ENCODE data around the gene LAMA2. TPM values are rescaled to one million over a fixed set of nuclear protein-coding genes. Genes with fewer than 3 reads are reported as not detected.

The LAMA2 gene
- total RNA-seq, 1 experiment from 2014 or later = 0.28 TPM

GRCh38 chr6:129184808-129185366 lies 301.9 kb downstream of the LAMA2 start:
- H3K36me3 ChIP-seq (ENCODE audit: control insufficient read depth, insufficient read depth, low read length) = no peaks in the 10 kb centered on the region
- ChIA-PET POLR2A (interaction anchor here (0.6 kb wide), 1 partner anchor 419 kb away, joined by 3 read pairs; no protein-coding TSS in a partner anchor), CTCF (no interaction called here)
- DNase-seq (ENCODE audit: low read depth, low spot score) (no peak), ATAC-seq (no peak)
- H3K27ac ChIP-seq (ENCODE audit: low read length) = peak overlapping the region; percentile 23; the same call in 1 of the 2 replicates
- in situ Hi-C loops (cut with HindIII; ENCODE audit: low pct_unique_long_range_greater_than_20kb, low sequenced_read_pairs) (no loop called here), intact Hi-C loops (cut with micrococcal nuclease; ENCODE audit: unreplicated experiment) (no loop called here)
- no peaks in the 10 kb centered on the region for H3K27me3 ChIP-seq (ENCODE audit: control insufficient read depth, insufficient read depth, low read length)
- no peaks in the 10 kb centered on the region for H3K4me1 ChIP-seq (ENCODE audit: control insufficient read depth, insufficient read depth, low read length)
- H3K4me3 ChIP-seq (ENCODE audit: low read depth in 2 of 2, low read length in 2 of 2) = no peak overlapping the region
- no peaks in the 10 kb centered on the region for H3K9me3 ChIP-seq (ENCODE audit: control insufficient read depth, insufficient read depth, low read depth, low read length)
- BruUV-seq (replicated peaks) = no TSS peak
- TF ChIP-seq TCF7L2 (IDR thresholded peaks at IDR 0.05; ENCODE audit: low read depth, low read length) = no peak
- TF ChIP-seq SIN3A (IDR thresholded peaks at IDR 0.05; ENCODE audit: borderline replicate concordance, insufficient read depth, low read depth, low read length) = no peak
- TF ChIP-seq CTCF (IDR thresholded peaks at IDR 0.05) = no peak
- no peak for TF ChIP-seq POLR2AphosphoS5 (IDR thresholded peaks at IDR 0.05; ENCODE audit: low read depth, low read length)
- TF ChIP-seq REST (IDR thresholded peaks at IDR 0.05; ENCODE audit: insufficient read depth in 1 of 2, low read depth in 2 of 2, low read length in 1 of 2) = no peak

GRCh38 chr6:129186988-129187387 lies 304.1 kb downstream of the LAMA2 start:
- Histone ChIP-seq H3K36me3 (ENCODE audit: control insufficient read depth, insufficient read depth, low read length) (no peaks in the 10 kb centered on the region), H3K9me3 (ENCODE audit: control insufficient read depth, insufficient read depth, low read depth, low read length) (no peaks in the 10 kb centered on the region), H3K4me3 (ENCODE audit: low read depth in 2 of 2, low read length in 2 of 2) (no peak overlapping the region), H3K4me1 (ENCODE audit: control insufficient read depth, insufficient read depth, low read length) (no peaks in the 10 kb centered on the region), H3K27ac (ENCODE audit: low read length) (no peak overlapping the region), H3K27me3 (ENCODE audit: control insufficient read depth, insufficient read depth, low read length) (no peaks in the 10 kb centered on the region)
- DNase-seq (ENCODE audit: low read depth, low spot score) (no peak), ATAC-seq (no peak)
- CTCF ChIA-PET = no interaction called here
- TF ChIP-seq POLR2AphosphoS5 (IDR thresholded peaks at IDR 0.05; ENCODE audit: low read depth, low read length) (no peak), CTCF (IDR thresholded peaks at IDR 0.05) (no peak), REST (IDR thresholded peaks at IDR 0.05; ENCODE audit: insufficient read depth in 1 of 2, low read depth in 2 of 2, low read length in 1 of 2) (no peak), TCF7L2 (IDR thresholded peaks at IDR 0.05; ENCODE audit: low read depth, low read length) (no peak), SIN3A (IDR thresholded peaks at IDR 0.05; ENCODE audit: borderline replicate concordance, insufficient read depth, low read depth, low read length) (no peak)
- intact Hi-C loops (cut with micrococcal nuclease; ENCODE audit: unreplicated experiment) = no loop called here
- POLR2A ChIA-PET = no interaction called here
- in situ Hi-C loops (cut with HindIII; ENCODE audit: low pct_unique_long_range_greater_than_20kb, low sequenced_read_pairs) = no loop called here
- BruUV-seq (replicated peaks) = no TSS peak
